HepG2 (cell line): ENCODE results near the gene CDK6. TPM values are rescaled to one million over a fixed set of nuclear protein-coding genes. Genes with fewer than 3 reads are reported as not detected.
A peak's percentile ranks its signal among the peaks of the same experiment; 100 is the strongest.

Experiments used
- ATRX ChIP-seq: sonication (generic); formaldehyde crosslinking; IDR thresholded peaks from 2 replicates; pipeline ENCODE4 v1.4.0; 2020; ENCODE audit warnings: missing genetic modification reagents, borderline replicate concordance
- BORCS8-MEF2B ChIP-seq: sonication (generic); formaldehyde crosslinking; IDR thresholded peaks from 2 replicates; pipeline ENCODE4 v1.8.0; 2022; ENCODE audit warnings: mild to moderate bottlenecking, missing genetic modification reagents
- DNMT3B ChIP-seq: conservative IDR thresholded peaks from 2 replicates; pipeline ENCODE4 v1.6.1; 2016; ENCODE audit warnings: missing biosample characterization, control low read depth
- HES4 ChIP-seq: sonication (generic); formaldehyde crosslinking; IDR thresholded peaks from 2 replicates; pipeline ENCODE4 v1.9.0; 2021; ENCODE audit warnings: mild to moderate bottlenecking, missing genetic modification reagents, borderline replicate concordance
- HNRNPK ChIP-seq: fragments of 200-400 bp; formaldehyde crosslinking; IDR thresholded peaks from 2 replicates; pipeline ENCODE4 v1.6.1; 2018; ENCODE audit warnings: low read length, low read depth, moderate library complexity, mild to moderate bottlenecking; ENCODE audit not compliant: poor library complexity, severe bottlenecking
- KDM2A ChIP-seq: sonication (generic); formaldehyde crosslinking; IDR thresholded peaks from 2 replicates; pipeline ENCODE4 v1.4.0; 2020; ENCODE audit warnings: low read depth, missing genetic modification reagents, borderline replicate concordance
- KLF15 ChIP-seq: sonication (generic); formaldehyde crosslinking; IDR thresholded peaks from 2 replicates; pipeline ENCODE4 v1.8.1; 2023; ENCODE audit warnings: borderline replicate concordance, mild to moderate bottlenecking, inconsistent platforms, missing genetic modification reagents, mixed read lengths
- MED13 ChIP-seq: sonication (generic); formaldehyde crosslinking; IDR thresholded peaks from 2 replicates; pipeline ENCODE4 v1.5.0; 2020; ENCODE audit warnings: missing genetic modification reagents
- MTA1 ChIP-seq: sonication (generic); formaldehyde crosslinking; IDR thresholded peaks from 2 replicates; pipeline ENCODE4 v1.4.0; 2020; ENCODE audit warnings: missing genetic modification reagents, mild to moderate bottlenecking, borderline replicate concordance
- NFIC ChIP-seq: IDR thresholded peaks from 2 replicates; pipeline ENCODE4 v1.6.1; 2012; ENCODE audit warnings: mild to moderate bottlenecking, low read length, inconsistent platforms
- NFYB ChIP-seq: sonication (generic); formaldehyde crosslinking; IDR thresholded peaks from 2 replicates; pipeline ENCODE4 v1.4.0; 2020; ENCODE audit warnings: missing genetic modification reagents
- PHF5A ChIP-seq: IDR thresholded peaks from one replicate; pipeline ENCODE4 v1.6.1; 2018; ENCODE audit warnings: low read depth, missing genetic modification reagents; ENCODE audit not compliant: unreplicated experiment
- PPARG ChIP-seq: conservative IDR thresholded peaks from 2 replicates; pipeline ENCODE4 v1.6.1; 2016; ENCODE audit warnings: missing biosample characterization, missing genetic modification reagents
- RARA ChIP-seq: IDR thresholded peaks from 2 replicates; pipeline ENCODE4 v1.6.1; 2016; ENCODE audit warnings: missing genetic modification reagents, missing compliant biosample characterization
- SNAI1 ChIP-seq: sonication (generic); formaldehyde crosslinking; IDR thresholded peaks from 2 replicates; pipeline ENCODE4 v1.5.0; 2020; ENCODE audit warnings: mild to moderate bottlenecking, missing genetic modification reagents, borderline replicate concordance
- SRF ChIP-seq: IDR thresholded peaks from 2 replicates; pipeline ENCODE4 v1.6.1; 2011; ENCODE audit warnings: mild to moderate bottlenecking, low read depth, low read length, moderate library complexity
- TGIF2 ChIP-seq: IDR thresholded peaks from 2 replicates; pipeline ENCODE4 v1.6.1; 2016; ENCODE audit warnings: control low read depth, missing compliant biosample characterization
- ZBTB7B ChIP-seq: sonication (generic); formaldehyde crosslinking; IDR thresholded peaks from 2 replicates; pipeline ENCODE4 v1.4.0; 2020; ENCODE audit warnings: missing genetic modification reagents
- ZBTB8A ChIP-seq: sonication (generic); formaldehyde crosslinking; IDR thresholded peaks from 2 replicates; pipeline ENCODE4 v1.4.0; 2020; ENCODE audit warnings: mild to moderate bottlenecking, low read depth, missing genetic modification reagents, borderline replicate concordance
- ZMYM2 ChIP-seq: sonication (generic); formaldehyde crosslinking; IDR thresholded peaks from 2 replicates; pipeline ENCODE4 v1.8.0; 2022; ENCODE audit warnings: mild to moderate bottlenecking, missing genetic modification reagents
- ZNF230 ChIP-seq: sonication (generic); formaldehyde crosslinking; IDR thresholded peaks from 2 replicates; pipeline ENCODE4 v1.4.0; 2020; ENCODE audit warnings: mild to moderate bottlenecking, missing genetic modification reagents
- ZNF367 ChIP-seq: sonication (generic); formaldehyde crosslinking; IDR thresholded peaks from 2 replicates; pipeline ENCODE4 v1.4.0; 2020; ENCODE audit warnings: missing genetic modification reagents, borderline replicate concordance
- ZNF451 ChIP-seq: sonication (generic); formaldehyde crosslinking; IDR thresholded peaks from 2 replicates; pipeline ENCODE4 v1.5.0; 2020; ENCODE audit warnings: mild to moderate bottlenecking, missing genetic modification reagents
- ZNF558 ChIP-seq: sonication (generic); formaldehyde crosslinking; IDR thresholded peaks from 2 replicates; pipeline ENCODE4 v1.9.0; 2022; ENCODE audit warnings: mild to moderate bottlenecking, missing genetic modification reagents, borderline replicate concordance
- ZNF75D ChIP-seq: sonication (generic); formaldehyde crosslinking; IDR thresholded peaks from 2 replicates; pipeline ENCODE4 v1.8.1; 2023; ENCODE audit warnings: missing genetic modification reagents, mild to moderate bottlenecking, borderline replicate concordance
- ZNF891 ChIP-seq: sonication (generic); formaldehyde crosslinking; IDR thresholded peaks from 2 replicates; pipeline ENCODE4 v1.5.0; 2020; ENCODE audit warnings: mild to moderate bottlenecking, missing genetic modification reagents
- polyA plus RNA-seq, 8 experiments: library from polyadenylated mRNA; depleted of rRNA in 3 of 8; stranded (reverse) in 7 of 8; unstranded in 1 of 8; fragments of >200 nt; fragmentation: Illumina TruSeq in 4 of 8; extraction: Trizol in 4 of 8; gene quantifications; 2 replicates each; pipeline versions ENCODE4 v1.2.1 to v1.2.3, GENCODE V29; 2011 to 2016; ENCODE audit warnings: low read depth in 4 of 8, missing spikeins in 1 of 8, mixed read lengths in 1 of 8; ENCODE audit not compliant: insufficient read depth in 1 of 8
- total RNA-seq, 5 experiments: library from RNA; depleted of rRNA; stranded (reverse); fragments of >200 nt; fragmentation: Illumina TruSeq; extraction: Trizol; gene quantifications; 2 replicates each; pipeline ENCODE4 v1.2.3, GENCODE V29; 2016; ENCODE audit warnings: low read depth in 1 of 5
- TF ChIP-seq, protein P1 (sequence below): sonication (generic); formaldehyde crosslinking; IDR thresholded peaks from 2 replicates; pipeline ENCODE4 v1.5.0; 2020; ENCODE audit warnings: mild to moderate bottlenecking, missing genetic modification reagents
- TF ChIP-seq, protein P2 (sequence below): sonication (generic); formaldehyde crosslinking; IDR thresholded peaks from 2 replicates; pipeline ENCODE4 v1.9.0; 2021; ENCODE audit warnings: missing genetic modification reagents, borderline replicate concordance

CDK6 gene
- total and polyA plus RNA-seq, 2 of the 13 experiments (the other 11 are each of a cell fraction or from before 2014, with no cell fraction given): 34.6 to 90.8 TPM

GRCh38 chr7:92751902-92752901 lies 84.2 kb downstream of the CDK6 start (continued):
- TF ChIP-seq MTA1 (no peak), KDM2A (CRISPR knock-in tag) (no peak), PPARG (CRISPR knock-in tag) (0 out of 2 replicates have a peak, but pooled peaks have one; percentile 57), ZBTB7B (CRISPR knock-in tag) (no peak), ZNF891 (CRISPR knock-in tag) (no peak), HES4 (CRISPR knock-in tag) (no peak), HNRNPK (no peak), TGIF2 (no peak), SNAI1 (CRISPR knock-in tag) (no peak), ZNF451 (CRISPR knock-in tag) (no peak), MED13 (CRISPR knock-in tag) (no peak), ZBTB8A (CRISPR knock-in tag) (no peak), ZNF75D (CRISPR knock-in tag) (no peak), DNMT3B (CRISPR knock-in tag) (peak; percentile 31; the same call in 1 of the 2 replicates), PHF5A (CRISPR knock-in tag) (peak; percentile 51), NFYB (CRISPR knock-in tag) (no peak), ZNF230 (CRISPR knock-in tag) (no peak), ZMYM2 (CRISPR knock-in tag) (peak; percentile 93), NFIC (peak; percentile 83; the same call in 1 of the 2 replicates), ZNF558 (CRISPR knock-in tag) (no peak), KLF15 (no peak), ATRX (no peak), ZNF367 (CRISPR knock-in tag) (no peak), BORCS8-MEF2B (CRISPR knock-in tag) (no peak), RARA (CRISPR knock-in tag) (peak; percentile 80), SRF (no peak)
- TF ChIP-seq, protein P1, sequence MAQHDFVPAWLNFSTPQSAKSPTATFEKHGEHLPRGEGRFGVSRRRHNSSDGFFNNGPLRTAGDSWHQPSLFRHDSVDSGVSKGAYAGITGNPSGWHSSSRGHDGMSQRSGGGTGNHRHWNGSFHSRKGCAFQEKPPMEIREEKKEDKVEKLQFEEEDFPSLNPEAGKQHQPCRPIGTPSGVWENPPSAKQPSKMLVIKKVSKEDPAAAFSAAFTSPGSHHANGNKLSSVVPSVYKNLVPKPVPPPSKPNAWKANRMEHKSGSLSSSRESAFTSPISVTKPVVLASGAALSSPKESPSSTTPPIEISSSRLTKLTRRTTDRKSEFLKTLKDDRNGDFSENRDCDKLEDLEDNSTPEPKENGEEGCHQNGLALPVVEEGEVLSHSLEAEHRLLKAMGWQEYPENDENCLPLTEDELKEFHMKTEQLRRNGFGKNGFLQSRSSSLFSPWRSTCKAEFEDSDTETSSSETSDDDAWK: no peak
- TF ChIP-seq, protein P2, sequence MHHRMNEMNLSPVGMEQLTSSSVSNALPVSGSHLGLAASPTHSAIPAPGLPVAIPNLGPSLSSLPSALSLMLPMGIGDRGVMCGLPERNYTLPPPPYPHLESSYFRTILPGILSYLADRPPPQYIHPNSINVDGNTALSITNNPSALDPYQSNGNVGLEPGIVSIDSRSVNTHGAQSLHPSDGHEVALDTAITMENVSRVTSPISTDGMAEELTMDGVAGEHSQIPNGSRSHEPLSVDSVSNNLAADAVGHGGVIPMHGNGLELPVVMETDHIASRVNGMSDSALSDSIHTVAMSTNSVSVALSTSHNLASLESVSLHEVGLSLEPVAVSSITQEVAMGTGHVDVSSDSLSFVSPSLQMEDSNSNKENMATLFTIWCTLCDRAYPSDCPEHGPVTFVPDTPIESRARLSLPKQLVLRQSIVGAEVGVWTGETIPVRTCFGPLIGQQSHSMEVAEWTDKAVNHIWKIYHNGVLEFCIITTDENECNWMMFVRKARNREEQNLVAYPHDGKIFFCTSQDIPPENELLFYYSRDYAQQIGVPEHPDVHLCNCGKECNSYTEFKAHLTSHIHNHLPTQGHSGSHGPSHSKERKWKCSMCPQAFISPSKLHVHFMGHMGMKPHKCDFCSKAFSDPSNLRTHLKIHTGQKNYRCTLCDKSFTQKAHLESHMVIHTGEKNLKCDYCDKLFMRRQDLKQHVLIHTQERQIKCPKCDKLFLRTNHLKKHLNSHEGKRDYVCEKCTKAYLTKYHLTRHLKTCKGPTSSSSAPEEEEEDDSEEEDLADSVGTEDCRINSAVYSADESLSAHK: no peak
